H1 (cell line): ENCODE measurements around the gene TDRD1. TPM values are rescaled to one million over a fixed set of nuclear protein-coding genes. Genes with fewer than 3 reads are reported as not detected.

ENCODE experiments used
- CTCF ChIA-PET: fragments of 300-600 bp; sonication (Branson Sonifier 250); formaldehyde crosslinking; loops from one replicate; lab custom pipeline; 2021; ENCODE audit not compliant: partially characterized antibody; lab: Charles Lee
- POLR2A ChIA-PET: fragments of 300-600 bp; sonication (Branson Sonifier 250); formaldehyde crosslinking; loops from one replicate; lab custom pipeline; 2021; ENCODE audit warnings: inconsistent platforms; ENCODE audit not compliant: partially characterized antibody; lab: Charles Lee
- DNase-seq, 2 experiments: peaks; one replicate each; pipeline versions ENCODE4 v3.0.0 to v3.0.0-alpha.2; 2010 to 2022; ENCODE audit warnings: low spot score in 2 of 2, low read depth in 1 of 2, mixed read lengths in 1 of 2
- FAIRE-seq: peaks from 2 replicates; lab custom pipeline; 2011; peaks lifted over from hg19 to GRCh38; lab: Jason Lieb, UNC
- H2AFZ ChIP-seq: 2 replicates; pipeline ENCODE4 v1.8.1; 2012; ENCODE audit warnings: low read length, inconsistent platforms
- H2AK5ac ChIP-seq: 2 replicates; pipeline ENCODE4 v1.6.1; 2013; ENCODE audit warnings: low read depth, low read length
- H2BK120ac ChIP-seq: replicated peaks from 2 replicates; pipeline ENCODE3; 2013; ENCODE audit warnings: low read depth, low read length, inconsistent platforms
- H2BK12ac ChIP-seq: 2 replicates; pipeline ENCODE4 v1.6.1; 2013; ENCODE audit warnings: low read depth, low read length
- H2BK15ac ChIP-seq: 2 replicates; pipeline ENCODE4 v1.6.1; 2013; ENCODE audit warnings: low read length
- H2BK20ac ChIP-seq: 2 replicates; pipeline ENCODE4 v1.6.1; 2013; ENCODE audit warnings: low read length
- H2BK5ac ChIP-seq: 2 replicates; pipeline ENCODE4 v1.6.1; 2013; ENCODE audit warnings: low read depth, low read length
- H3K14ac ChIP-seq: 2 replicates; pipeline ENCODE4 v1.6.1; 2013; ENCODE audit warnings: inconsistent platforms; ENCODE audit not compliant: insufficient read length
- H3K18ac ChIP-seq: 2 replicates; pipeline ENCODE4 v1.6.1; 2013; ENCODE audit warnings: low read length; ENCODE audit errors: extremely low read depth
- H3K23ac ChIP-seq: 2 replicates; pipeline ENCODE4 v1.6.1; 2013; ENCODE audit warnings: inconsistent platforms; ENCODE audit not compliant: insufficient read length
- H3K23me2 ChIP-seq: 2 replicates; pipeline ENCODE4 v1.6.1; 2013; ENCODE audit warnings: low read depth, low read length
- H3K27ac ChIP-seq: 2 replicates; pipeline ENCODE4 v1.6.1; 2011; ENCODE audit warnings: low read depth, low read length, inconsistent platforms
- H3K27me3 ChIP-seq, 4 experiments: replicated peaks in 1 of 4; 1 replicate in 1 of 4; 2 replicates in 3 of 4; pipeline versions ENCODE4 v1.6.1 to v1.8.1; 2011 to 2013; ENCODE audit warnings: low read length in 3 of 4, mild to moderate bottlenecking in 3 of 4, inconsistent platforms in 2 of 4, mixed read lengths in 2 of 4, moderate library complexity in 1 of 4; ENCODE audit not compliant: control insufficient read depth in 3 of 4, insufficient read depth in 3 of 4; ENCODE audit errors: extremely low read depth in 1 of 4
- H3K36me3 ChIP-seq, 4 experiments: 2 replicates each; pipeline versions ENCODE4 v1.6.1 to v1.8.1; 2011 to 2013; ENCODE audit warnings: mild to moderate bottlenecking in 4 of 4, low read length in 3 of 4, moderate library complexity in 2 of 4, control low read depth in 1 of 4, inconsistent platforms in 1 of 4; ENCODE audit not compliant: insufficient read depth in 4 of 4, control insufficient read depth in 2 of 4
- H3K4ac ChIP-seq: replicated peaks from 2 replicates; pipeline ENCODE3; 2013; ENCODE audit warnings: low read length, low read depth, mixed read lengths, inconsistent platforms; ENCODE audit not compliant: insufficient read length
- H3K4me1 ChIP-seq, 4 experiments: replicated peaks in 1 of 4; 1 replicate in 1 of 4; 2 replicates in 3 of 4; pipeline versions ENCODE4 v1.6.1 to v1.8.1; 2011 to 2013; ENCODE audit warnings: low read length in 3 of 4, inconsistent platforms in 2 of 4, mixed read lengths in 1 of 4; ENCODE audit not compliant: insufficient read depth in 4 of 4, control insufficient read depth in 3 of 4
- H3K4me2 ChIP-seq, 2 experiments: 2 replicates each; pipeline versions ENCODE4 v1.6.1 to v1.8.1; 2011 to 2013; ENCODE audit warnings: low read depth in 2 of 2, low read length in 2 of 2, control low read depth in 1 of 2, inconsistent platforms in 1 of 2, mild to moderate bottlenecking in 1 of 2; ENCODE audit not compliant: insufficient read depth in 1 of 2
- H3K4me3 ChIP-seq, 4 experiments: fragments of 200-600, 300-600 bp in 1 of 4; sonication (generic), shearing (Covaris generic), sonication (Bioruptor Twin) in 1 of 4; 2 replicates each; pipeline versions ENCODE4 v1.5.1 to v1.8.1; 2011 to 2016; ENCODE audit warnings: low read length in 4 of 4, low read depth in 3 of 4, control low read depth in 2 of 4, inconsistent platforms in 2 of 4, mild to moderate bottlenecking in 2 of 4, mixed read lengths in 1 of 4, moderate library complexity in 1 of 4; ENCODE audit not compliant: insufficient read depth in 2 of 4; ENCODE audit errors: extremely low read depth in 1 of 4
- H3K56ac ChIP-seq: replicated peaks from 2 replicates; pipeline ENCODE3; 2013; ENCODE audit warnings: low read depth, mild to moderate bottlenecking, mixed read lengths, low read length, inconsistent platforms; ENCODE audit not compliant: insufficient read length
- H3K79me1 ChIP-seq: 2 replicates; pipeline ENCODE4 v1.6.1; 2013; ENCODE audit warnings: low read depth, low read length, control low read depth
- H3K79me2 ChIP-seq, 2 experiments: 2 replicates each; pipeline versions ENCODE4 v1.6.1 to v1.8.1; 2012 to 2013; ENCODE audit warnings: low read length in 2 of 2, mild to moderate bottlenecking in 2 of 2, inconsistent platforms in 1 of 2; ENCODE audit not compliant: insufficient read depth in 2 of 2, control insufficient read depth in 1 of 2
- H3K9ac ChIP-seq, 4 experiments: replicated peaks in 1 of 4; 1 replicate in 1 of 4; 2 replicates in 3 of 4; pipeline versions ENCODE4 v1.6.1 to v1.8.1; 2011 to 2013; ENCODE audit warnings: low read depth in 3 of 4, low read length in 3 of 4, control low read depth in 2 of 4, mild to moderate bottlenecking in 2 of 4, moderate library complexity in 2 of 4, inconsistent platforms in 1 of 4; ENCODE audit errors: extremely low read depth in 1 of 4
- H3K9me3 ChIP-seq, 2 experiments: 2 replicates each; pipeline versions ENCODE4 v1.6.1 to v1.8.1; 2012 to 2013; ENCODE audit warnings: mild to moderate bottlenecking in 2 of 2, moderate library complexity in 2 of 2, control low read depth in 1 of 2, inconsistent platforms in 1 of 2, low read depth in 1 of 2, low read length in 1 of 2, mixed read lengths in 1 of 2; ENCODE audit not compliant: insufficient read depth in 2 of 2
- H4K20me1 ChIP-seq, 2 experiments: replicated peaks in 1 of 2; 2 replicates each; pipeline versions ENCODE3 to v1.8.1; 2011 to 2013; ENCODE audit warnings: inconsistent platforms in 2 of 2, low read length in 2 of 2, mild to moderate bottlenecking in 1 of 2; ENCODE audit not compliant: insufficient read depth in 2 of 2, control insufficient read depth in 1 of 2
- H4K5ac ChIP-seq: 2 replicates; pipeline ENCODE4 v1.6.1; 2013; ENCODE audit warnings: low read length, low read depth, mixed read lengths, inconsistent platforms; ENCODE audit not compliant: insufficient read length
- H4K8ac ChIP-seq: 2 replicates; pipeline ENCODE4 v1.8.0; 2013; ENCODE audit warnings: mild to moderate bottlenecking, moderate library complexity, low read length, inconsistent platforms; ENCODE audit not compliant: insufficient read depth; ENCODE audit errors: extremely low read depth
- H4K91ac ChIP-seq: replicated peaks from 2 replicates; pipeline ENCODE3; 2013; ENCODE audit warnings: low read length, mixed read lengths, inconsistent platforms; ENCODE audit not compliant: insufficient read length
- BRCA1 ChIP-seq: IDR thresholded peaks from 2 replicates; pipeline ENCODE4 v1.6.1; 2012; ENCODE audit warnings: low read depth, low read length, improper control_type of control experiment
- CBX5 ChIP-seq: fragments of 300-800, 300-1000 bp; sonication (generic); IDR thresholded peaks from 2 replicates; pipeline ENCODE4 v1.7.1; 2016; ENCODE audit warnings: antibody characterized with exemption, low read length, low read depth
- FOSL1 ChIP-seq: IDR thresholded peaks from 2 replicates; pipeline ENCODE4 v1.6.1; 2011; ENCODE audit warnings: mild to moderate bottlenecking, low read depth, low read length, moderate library complexity; ENCODE audit not compliant: insufficient read depth
- GABPA ChIP-seq: IDR thresholded peaks from 2 replicates; pipeline ENCODE4 v1.6.1; 2011; ENCODE audit warnings: mild to moderate bottlenecking, low read length, moderate library complexity, borderline replicate concordance; ENCODE audit not compliant: insufficient read depth
- GTF2F1 ChIP-seq: IDR thresholded peaks from 2 replicates; pipeline ENCODE4 v1.6.1; 2012; ENCODE audit warnings: low read depth, low read length, improper control_type of control experiment, borderline replicate concordance
- JUN ChIP-seq: IDR thresholded peaks from 2 replicates; pipeline ENCODE4 v1.6.1; 2011; ENCODE audit warnings: low read depth, mild to moderate bottlenecking, improper control_type of control experiment, low read length
- POLR2AphosphoS5 ChIP-seq: IDR thresholded peaks from 2 replicates; pipeline ENCODE4 v1.6.1; 2011; ENCODE audit warnings: low read depth, low read length
- SUZ12 ChIP-seq: fragments of 200-600 bp; sonication (generic); IDR thresholded peaks from 2 replicates; pipeline ENCODE4 v1.6.1; 2012; ENCODE audit warnings: mild to moderate bottlenecking, inconsistent platforms, low read length, moderate library complexity, mixed read lengths
- WGBS, 2 experiments: shearing (Covaris generic) in 1 of 2; methylation state at CpG; one replicate each; pipeline versions ENCODE4 v1.1.6 to v1.1.7; 2013 to 2015; ENCODE audit warnings: low lambda C conversion rate in 2 of 2, mixed read lengths in 2 of 2, inconsistent platforms in 1 of 2, low coverage in 1 of 2, missing lambda C conversion rate in 1 of 2; ENCODE audit not compliant: insufficient replicate concordance in 2 of 2, insufficient coverage in 1 of 2, insufficient read length in 1 of 2; ENCODE audit errors: extremely low coverage in 1 of 2, missing lambda C conversion rate in 1 of 2; 5-methylcytosine and 5-hydroxymethylcytosine counted together
- polyA plus RNA-seq, 7 experiments: library from polyadenylated mRNA; depleted of rRNA in 3 of 7; stranded (reverse) in 5 of 7; unstranded in 2 of 7; fragments of >200 nt in 5 of 7; fragments of 200-250 nt in 2 of 7; gene quantifications; 1 replicate in 5 of 7; 2 replicates in 1 of 7; 4 replicates in 1 of 7; pipeline versions ENCODE4 v1.2.1 to v1.2.3, GENCODE V29; 2011 to 2013; ENCODE audit warnings: missing spikeins in 2 of 7, mixed read lengths in 2 of 7
- total RNA-seq: library from RNA; stranded (reverse); fragmentation: NEBNext Ultra II Directional; extraction: Animal tissue kit (Norgen Biotek cat#: 25700); gene quantifications from 2 replicates; pipeline ENCODE4 v1.2.1, GENCODE V29; 2021
- TF ChIP-seq, protein P1 (sequence below), 3 experiments: IDR thresholded peaks; 1 replicate in 2 of 3; 2 replicates in 1 of 3; pipeline versions ENCODE4 v1.5.1 to v1.6.1; 2011; ENCODE audit warnings: low read length in 3 of 3, mild to moderate bottlenecking in 3 of 3, inconsistent platforms in 2 of 3, low read depth in 1 of 3, moderate library complexity in 1 of 3; ENCODE audit not compliant: insufficient read depth in 1 of 3; ENCODE audit errors: control extremely low read depth in 1 of 3

TDRD1 gene
- total and polyA plus RNA-seq, 2 of the 8 experiments (the other 6 are each of a cell fraction or from before 2014, with no cell fraction given), result 0.02 to 0.71 TPM

DNA sequence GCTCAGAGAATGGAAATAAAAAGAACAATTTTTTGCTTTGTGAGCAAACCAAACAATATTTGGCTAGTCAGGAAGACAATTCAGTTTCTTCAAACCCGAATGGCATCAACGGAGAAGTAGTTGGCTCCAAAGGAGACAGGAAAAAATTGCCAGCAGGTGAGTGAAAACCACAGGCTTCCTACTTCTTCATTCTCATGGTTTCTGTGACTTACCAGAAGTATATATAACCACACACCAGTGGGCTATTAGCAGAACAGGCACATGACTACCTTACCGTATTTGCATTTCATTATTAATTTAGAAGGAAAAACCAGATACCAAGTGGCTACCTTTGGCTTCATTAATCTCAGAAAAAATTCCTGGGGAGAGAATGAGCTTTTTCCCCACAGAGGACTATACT is 8.8 kb downstream of the TDRD1 start:
- Histone ChIP-seq H3K4ac (no peak overlapping the region), H3K9ac (no peak overlapping the region), H2BK20ac (no peak overlapping the region), H3K79me1 (no peaks in the 10 kb centered on the region), H2BK12ac (no peak overlapping the region), H4K8ac (no peak overlapping the region), H4K20me1 (no peaks in the 10 kb centered on the region), H3K27me3 (no peaks in the 10 kb centered on the region), H2AFZ (no peak overlapping the region), H2AK5ac (no peak overlapping the region), H3K4me2 (no peak overlapping the region), H2BK5ac (no peak overlapping the region), H2BK15ac (no peak overlapping the region), H3K18ac (no peak overlapping the region), H3K4me1 (no peaks in the 10 kb centered on the region), H3K56ac (no peak overlapping the region), H3K14ac (no peak overlapping the region), H2BK120ac (no peak overlapping the region), H4K91ac (no peak overlapping the region), H3K36me3 (no peaks in the 10 kb centered on the region), H3K4me3 (no peak overlapping the region), H4K5ac (no peak overlapping the region), H3K23me2 (no peaks in the 10 kb centered on the region), H3K27ac (no peak overlapping the region), H3K9me3 (no peaks in the 10 kb centered on the region), H3K79me2 (no peaks in the 10 kb centered on the region), H3K23ac (no peak overlapping the region)
- ChIA-PET CTCF (no interaction called here), POLR2A (no interaction called here)
- no peak for FAIRE-seq
- 83% methylated on average over 3 of the region's 3 CpGs; no CpG with 5 or more reads in 1 of the 2 experiments for WGBS, 2 experiments
- no peak for TF ChIP-seq POLR2AphosphoS5
- no peak for TF ChIP-seq GTF2F1
- TF ChIP-seq FOSL1, result no peak
- TF ChIP-seq, protein P1, sequence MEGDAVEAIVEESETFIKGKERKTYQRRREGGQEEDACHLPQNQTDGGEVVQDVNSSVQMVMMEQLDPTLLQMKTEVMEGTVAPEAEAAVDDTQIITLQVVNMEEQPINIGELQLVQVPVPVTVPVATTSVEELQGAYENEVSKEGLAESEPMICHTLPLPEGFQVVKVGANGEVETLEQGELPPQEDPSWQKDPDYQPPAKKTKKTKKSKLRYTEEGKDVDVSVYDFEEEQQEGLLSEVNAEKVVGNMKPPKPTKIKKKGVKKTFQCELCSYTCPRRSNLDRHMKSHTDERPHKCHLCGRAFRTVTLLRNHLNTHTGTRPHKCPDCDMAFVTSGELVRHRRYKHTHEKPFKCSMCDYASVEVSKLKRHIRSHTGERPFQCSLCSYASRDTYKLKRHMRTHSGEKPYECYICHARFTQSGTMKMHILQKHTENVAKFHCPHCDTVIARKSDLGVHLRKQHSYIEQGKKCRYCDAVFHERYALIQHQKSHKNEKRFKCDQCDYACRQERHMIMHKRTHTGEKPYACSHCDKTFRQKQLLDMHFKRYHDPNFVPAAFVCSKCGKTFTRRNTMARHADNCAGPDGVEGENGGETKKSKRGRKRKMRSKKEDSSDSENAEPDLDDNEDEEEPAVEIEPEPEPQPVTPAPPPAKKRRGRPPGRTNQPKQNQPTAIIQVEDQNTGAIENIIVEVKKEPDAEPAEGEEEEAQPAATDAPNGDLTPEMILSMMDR (IDR thresholded peaks at IDR 0.05; ENCODE audit: control extremely low read depth in 1 of 3, insufficient read depth in 1 of 3, low read depth in 1 of 3, low read length in 3 of 3), result no peak
- TF ChIP-seq CBX5, result no peak
- TF ChIP-seq SUZ12, result no peak
- TF ChIP-seq GABPA, result no peak
- no peak for TF ChIP-seq BRCA1
- TF ChIP-seq JUN, result no peak
- no peak for DNase-seq
